Muscle of leg (tissue), 11 donors: Measurements from ENCODE around the gene PTPRN2. TPM values are rescaled to one million over a fixed set of nuclear protein-coding genes. Genes with fewer than 3 reads are reported as not detected.
"Not testable (repeated sequence)": the region's sequence is repeated elsewhere in the genome, so short reads cannot be mapped to it uniquely, and the experiment has no call there.

ENCODE experiments used
- DNase-seq: peaks from one replicate; pipeline ENCODE4 v3.0.0; 2013
- H3K27ac ChIP-seq: one replicate; pipeline ENCODE4 v1.5.1; 2013; ENCODE audit warnings: mild to moderate bottlenecking, low read length, control low read depth
- H3K27me3 ChIP-seq: one replicate; pipeline ENCODE4 v1.6.1; 2013; ENCODE audit warnings: low read length; ENCODE audit not compliant: control insufficient read depth, insufficient read depth
- H3K36me3 ChIP-seq: one replicate; pipeline ENCODE4 v1.6.1; 2013; ENCODE audit warnings: low read length; ENCODE audit not compliant: control insufficient read depth, insufficient read depth
- H3K4me1 ChIP-seq: one replicate; pipeline ENCODE4 v1.6.1; 2013; ENCODE audit warnings: low read length; ENCODE audit not compliant: control insufficient read depth, insufficient read depth
- H3K4me3 ChIP-seq: one replicate; pipeline ENCODE4 v1.5.1; 2013; ENCODE audit warnings: low read length, control low read depth
- H3K9me3 ChIP-seq: replicated peaks from 2 replicates; pipeline ENCODE4 v1.6.1; 2013; ENCODE audit warnings: low read depth, low read length; ENCODE audit not compliant: control insufficient read depth
- WGBS: methylation state at CpG from one replicate; pipeline ENCODE4 v1.1.5; 2013; ENCODE audit warnings: missing lambda C conversion rate; ENCODE audit not compliant: insufficient coverage; 5-methylcytosine and 5-hydroxymethylcytosine counted together
- polyA plus RNA-seq, 8 donors: library from polyadenylated mRNA; unstranded; fragments of 120-200 nt; gene quantifications; one replicate each; pipeline versions ENCODE4 v1.2.1 to v1.2.3, GENCODE V29; 2013; ENCODE audit warnings: inconsistent platforms in 1 of 8, low replicate concordance in 1 of 8; ENCODE audit not compliant: insufficient read length in 8 of 8, insufficient read depth in 1 of 8
- total RNA-seq: library from RNA; stranded (reverse); fragments of 120-200 nt; gene quantifications from one replicate; pipeline ENCODE4 v1.2.4, GENCODE V29; 2013

Gene PTPRN2
- total and polyA plus RNA-seq, 9 donors: 1.4 to 2.9 (median 2.3) TPM

DNA sequence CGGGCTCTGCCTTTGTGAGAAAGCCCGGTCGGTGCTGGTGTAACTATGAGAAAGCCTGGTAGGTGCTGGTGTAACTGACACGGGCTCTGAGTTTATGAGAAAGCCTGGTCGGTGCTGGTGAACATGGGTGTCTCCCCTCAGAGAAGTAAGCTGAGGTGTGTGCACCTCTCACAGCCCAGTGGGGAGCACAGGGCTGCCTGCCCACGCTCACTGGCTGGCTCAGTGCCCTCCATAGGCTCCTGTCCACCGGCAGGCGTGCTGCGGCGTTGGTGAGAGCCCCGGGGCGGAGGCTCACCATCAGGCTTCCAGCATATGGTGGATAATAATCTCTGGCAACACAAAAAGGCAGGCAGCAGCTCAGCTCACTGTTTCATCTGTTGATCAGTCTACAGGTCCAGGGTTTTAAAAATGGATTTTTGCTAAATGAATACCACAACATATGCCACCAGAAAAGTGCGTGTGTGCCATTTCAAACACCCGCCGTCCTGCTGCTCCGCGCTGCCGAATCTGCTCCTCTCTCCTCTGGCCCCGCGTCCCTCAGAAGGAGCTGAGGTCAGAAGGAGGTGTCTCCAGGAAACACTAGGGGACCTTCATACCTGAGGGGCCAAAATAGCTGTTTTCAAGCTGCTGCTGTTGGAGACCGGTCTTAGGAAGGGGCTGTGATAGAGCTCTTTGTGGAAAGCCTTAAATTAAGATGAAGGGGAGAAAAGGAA lies 885.2 kb downstream of the PTPRN2 start:
- H3K27ac ChIP-seq: no peak overlapping the region
- no peaks in the 10 kb centered on the region for H3K4me1 ChIP-seq
- no peak overlapping the region for H3K4me3 ChIP-seq
- H3K9me3 ChIP-seq: no peaks in the 10 kb centered on the region
- no peak for DNase-seq
- H3K27me3 ChIP-seq: peaks cover 48% of the 10 kb centered on the region
- no peaks in the 10 kb centered on the region for H3K36me3 ChIP-seq
- 74% methylated on average over 11 of the region's 21 CpGs for WGBS

DNA sequence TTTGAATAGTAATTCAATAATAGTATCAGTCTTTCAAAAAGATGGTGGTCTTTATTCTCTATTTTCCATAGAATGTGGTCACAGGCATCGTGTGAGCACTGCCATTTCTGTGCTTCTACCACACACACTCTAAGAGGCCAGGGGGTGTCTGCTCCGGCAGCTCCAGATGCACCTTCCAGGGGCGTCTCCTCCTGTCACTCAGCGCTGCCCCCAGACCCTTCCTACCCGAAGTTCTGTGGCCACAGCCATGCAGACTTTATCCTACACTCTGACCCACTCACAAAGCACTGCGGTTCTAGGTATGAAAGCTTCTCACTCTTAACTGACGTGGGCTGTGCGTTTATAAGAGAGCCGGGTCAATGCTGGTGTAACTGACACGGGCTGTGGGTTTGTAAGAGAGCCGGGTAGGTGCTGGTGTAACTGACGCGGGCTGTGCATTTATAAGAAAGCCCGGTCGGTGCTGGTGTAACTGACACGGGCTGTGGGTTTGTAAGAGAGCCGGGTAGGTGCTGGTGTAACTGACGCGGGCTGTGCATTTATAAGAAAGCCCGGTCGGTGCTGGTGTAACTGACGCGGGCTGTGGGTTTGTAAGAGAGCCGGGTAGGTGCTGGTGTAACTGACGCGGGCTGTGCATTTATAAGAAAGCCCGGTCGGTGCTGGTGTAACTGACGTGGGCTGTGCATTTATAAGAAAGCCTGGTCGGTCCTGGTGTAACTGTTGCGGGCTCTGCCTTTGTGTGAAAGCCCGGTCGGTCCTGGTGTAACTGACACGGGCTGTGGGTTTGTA lies 886.0 kb downstream of the PTPRN2 start:
- H3K27me3 ChIP-seq: peaks cover 45% of the 10 kb centered on the region
- WGBS: 77% methylated on average over 27 of the region's 34 CpGs
- not testable (repeated sequence) for H3K36me3 ChIP-seq, H3K4me1 ChIP-seq, H3K4me3 ChIP-seq, DNase-seq, H3K27ac ChIP-seq, H3K9me3 ChIP-seq

DNA sequence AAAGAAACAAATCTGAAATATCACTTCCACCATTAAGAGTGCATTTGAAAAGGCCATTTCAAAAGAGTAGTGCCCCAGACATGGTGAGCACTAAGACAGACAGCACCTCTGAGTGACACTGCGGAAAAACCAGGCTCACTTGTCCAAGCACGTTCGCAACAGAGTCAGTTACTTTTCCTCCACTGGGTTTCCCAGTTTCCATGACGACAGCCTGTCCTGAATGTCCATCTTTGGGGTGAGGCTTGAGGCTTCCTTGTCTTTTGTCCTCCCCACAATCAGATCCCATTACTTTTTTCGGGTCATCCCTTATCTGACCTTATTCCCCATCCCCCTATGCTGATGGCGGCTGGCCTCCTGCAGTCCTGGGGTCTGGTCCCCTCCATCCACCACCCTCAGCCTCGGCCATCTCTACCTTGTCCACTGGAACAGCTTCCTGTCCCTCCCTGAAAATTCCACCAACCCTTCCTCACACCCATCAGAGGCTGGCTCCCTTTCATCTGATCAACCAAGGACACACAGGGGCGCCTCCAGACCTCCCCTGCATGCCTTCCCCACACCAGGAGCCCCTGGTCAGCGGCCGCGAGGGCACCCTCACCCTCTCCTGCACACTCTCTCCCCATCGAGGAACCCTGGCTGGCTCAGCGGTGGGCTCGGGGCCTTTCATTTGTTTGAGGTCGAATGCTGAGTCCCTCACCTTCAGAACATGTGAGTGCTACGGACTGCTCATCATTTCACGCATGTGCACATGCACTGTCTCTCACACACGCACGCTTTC lies 887.2 kb downstream of the PTPRN2 start:
- Histone ChIP-seq H3K9me3 (peaks cover 2% of the 10 kb centered on the region), H3K27ac (no peak overlapping the region), H3K4me1 (no peaks in the 10 kb centered on the region), H3K27me3 (peaks cover 39% of the 10 kb centered on the region), H3K4me3 (no peak overlapping the region), H3K36me3 (no peaks in the 10 kb centered on the region)
- 73% methylated on average over 15 of the region's 19 CpGs for WGBS
- no peak for DNase-seq

DNA sequence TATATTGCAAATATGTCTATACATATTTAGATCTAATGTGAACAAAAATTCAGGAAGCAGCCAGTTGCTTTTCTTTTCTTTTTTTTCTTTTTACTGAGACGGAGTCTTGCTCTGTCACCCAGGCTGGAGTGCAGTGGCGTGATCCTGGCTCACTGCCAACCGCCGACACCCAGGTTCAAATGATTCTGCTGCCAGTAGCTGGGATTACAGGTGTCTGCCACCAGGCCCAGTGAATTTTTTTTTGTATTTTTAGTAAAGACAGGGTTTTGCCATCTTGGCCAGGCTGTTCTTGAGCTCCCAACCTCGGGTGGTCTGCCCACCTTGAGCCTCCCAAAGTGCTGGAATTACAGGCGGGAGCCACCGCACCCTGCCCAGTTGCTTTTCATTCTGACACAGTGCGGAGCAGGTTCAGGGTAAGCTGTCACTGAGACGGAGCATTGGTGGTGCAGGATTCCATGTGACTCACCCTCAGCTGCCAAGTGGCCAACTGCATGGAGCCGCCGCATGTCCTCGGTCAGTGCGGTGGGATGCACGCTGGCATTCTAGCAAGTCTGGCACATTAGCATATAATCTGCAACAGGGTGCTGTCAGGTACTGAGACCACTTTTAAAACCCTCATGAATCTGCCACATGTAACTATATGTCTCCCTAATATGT lies 888.1 kb downstream of the PTPRN2 start:
- DNase-seq: no peak
- Histone ChIP-seq H3K27me3 (peaks cover 39% of the 10 kb centered on the region), H3K36me3 (no peaks in the 10 kb centered on the region), H3K4me1 (no peaks in the 10 kb centered on the region), H3K4me3 (no peak overlapping the region), H3K9me3 (peaks cover 2% of the 10 kb centered on the region), H3K27ac (no peak overlapping the region)
- 74% methylated on average over 14 of the region's 14 CpGs for WGBS

DNA sequence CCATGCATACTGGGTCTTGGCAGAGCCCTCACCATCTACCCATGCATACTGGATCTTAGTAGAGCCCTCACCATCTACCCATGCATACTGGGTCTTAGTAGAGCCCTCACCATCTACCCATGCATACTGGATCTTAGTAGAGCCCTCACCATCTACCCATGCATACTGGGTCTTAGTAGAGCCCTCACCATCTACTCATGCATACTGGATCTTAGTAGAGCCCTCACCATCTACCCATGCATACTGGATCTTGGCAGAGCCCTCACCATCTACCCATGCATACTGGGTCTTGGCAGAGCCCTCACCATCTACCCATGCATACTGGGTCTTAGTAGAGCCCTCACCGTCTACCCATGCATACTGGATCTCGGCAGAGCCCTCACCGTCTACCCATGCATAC lies 890.3 kb downstream of the PTPRN2 start:
- not testable (repeated sequence) for H3K4me3 ChIP-seq, H3K9me3 ChIP-seq, H3K4me1 ChIP-seq, DNase-seq, H3K36me3 ChIP-seq, H3K27ac ChIP-seq
- WGBS: 100% methylated on average over 1 of the region's 3 CpGs
- peaks cover 46% of the 10 kb centered on the region for H3K27me3 ChIP-seq

DNA sequence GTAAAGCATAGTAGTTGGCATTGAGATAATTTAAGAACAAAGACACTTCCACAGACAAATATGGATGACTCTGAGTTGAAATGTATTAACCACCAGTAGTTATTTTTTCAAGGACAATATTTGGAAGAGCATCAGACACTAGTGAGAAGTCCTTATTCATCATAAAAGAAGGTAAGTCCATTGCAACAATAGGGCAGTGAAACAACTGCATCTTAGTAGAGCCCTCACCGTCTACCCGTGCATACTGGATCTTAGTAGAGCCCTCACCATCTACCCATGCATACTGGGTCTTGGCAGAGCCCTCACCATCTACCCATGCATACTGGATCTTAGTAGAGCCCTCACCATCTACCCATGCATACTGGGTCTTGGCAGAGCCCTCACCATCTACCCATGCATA lies 892.0 kb downstream of the PTPRN2 start:
- not testable (repeated sequence) for H3K9me3 ChIP-seq, DNase-seq, H3K4me3 ChIP-seq, H3K27ac ChIP-seq, H3K36me3 ChIP-seq
- Histone ChIP-seq H3K4me1 (peaks cover 12% of the 10 kb centered on the region), H3K27me3 (peaks cover 46% of the 10 kb centered on the region)
- WGBS: 100% methylated on average over 2 of the region's 2 CpGs

DNA sequence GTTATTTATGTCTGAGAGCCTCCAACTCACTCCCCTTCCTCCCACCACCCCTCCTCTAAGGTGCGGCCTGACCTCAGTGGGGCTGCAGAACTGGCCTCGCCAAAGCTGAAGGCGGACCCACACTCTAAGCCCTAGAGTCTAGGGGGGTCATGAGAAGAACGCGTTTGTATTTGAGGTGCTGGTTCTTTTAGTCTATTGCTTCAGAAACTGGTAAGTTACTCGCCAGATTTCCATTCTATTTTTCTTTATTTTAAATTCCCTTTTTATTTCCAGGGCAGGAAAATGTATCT lies 893.3 kb downstream of the PTPRN2 start:
- peaks cover 48% of the 10 kb centered on the region for H3K27me3 ChIP-seq
- no CpG with 5 or more reads among the region's 6 CpGs for WGBS

DNA sequence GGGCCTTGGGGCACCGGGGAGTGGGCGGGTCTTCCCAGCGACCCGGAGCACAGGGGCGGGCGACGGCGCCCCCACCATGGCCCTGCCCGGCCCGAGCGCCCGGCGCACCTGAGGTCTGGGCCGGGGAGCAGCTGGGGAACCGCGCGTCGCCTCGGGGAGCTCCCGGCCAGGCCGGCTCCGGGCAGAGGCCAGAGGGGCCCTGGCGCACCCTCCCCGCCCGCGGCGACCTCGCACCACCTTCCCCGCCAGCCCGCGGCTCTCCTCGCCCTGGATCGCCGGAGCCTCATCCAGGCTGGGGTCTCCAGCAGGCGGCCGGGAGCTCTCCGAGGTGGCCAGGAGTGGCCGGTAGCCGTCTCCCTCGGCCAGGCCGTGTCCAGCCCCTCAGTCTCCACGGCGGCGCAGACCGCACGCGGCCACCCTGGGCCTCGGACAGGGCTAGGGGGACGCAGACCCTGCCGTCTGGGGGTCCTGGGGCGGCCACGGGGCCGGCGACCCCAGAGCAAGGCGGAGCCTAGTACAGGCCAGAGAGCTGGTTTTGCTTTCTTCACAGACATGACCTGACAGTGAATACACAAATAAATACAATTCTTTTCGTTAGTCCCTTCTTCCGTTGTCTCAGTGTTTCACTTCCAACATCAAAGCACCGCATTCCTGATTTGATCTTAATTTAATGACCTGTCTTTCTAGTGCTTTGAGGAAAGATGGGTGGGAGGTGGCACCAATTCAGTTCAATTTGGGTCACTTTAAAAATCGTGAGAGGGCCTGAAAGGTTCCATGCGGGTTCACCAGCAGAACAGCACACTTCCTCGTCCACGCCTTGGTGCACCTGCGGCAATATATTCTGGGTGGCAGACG lies 893.9 kb downstream of the PTPRN2 start:
- under 1% methylated on average over 55 of the region's 64 CpGs for WGBS
- DNase-seq: no peak
- H3K27ac ChIP-seq: no peak overlapping the region
- H3K9me3 ChIP-seq: peaks cover 2% of the 10 kb centered on the region
- peaks cover 53% of the 10 kb centered on the region for H3K27me3 ChIP-seq
- H3K36me3 ChIP-seq: no peaks in the 10 kb centered on the region
- no peak overlapping the region for H3K4me3 ChIP-seq
- H3K4me1 ChIP-seq: peaks cover 26% of the 10 kb centered on the region

More for the DNA sequence above, 893.3 kb downstream of the PTPRN2 start:
- Histone ChIP-seq H3K9me3 (peaks cover 2% of the 10 kb centered on the region), H3K36me3 (no peaks in the 10 kb centered on the region), H3K4me3 (no peak overlapping the region), H3K27ac (no peak overlapping the region), H3K4me1 (peaks cover 22% of the 10 kb centered on the region)
- DNase-seq: no peak

DNA sequence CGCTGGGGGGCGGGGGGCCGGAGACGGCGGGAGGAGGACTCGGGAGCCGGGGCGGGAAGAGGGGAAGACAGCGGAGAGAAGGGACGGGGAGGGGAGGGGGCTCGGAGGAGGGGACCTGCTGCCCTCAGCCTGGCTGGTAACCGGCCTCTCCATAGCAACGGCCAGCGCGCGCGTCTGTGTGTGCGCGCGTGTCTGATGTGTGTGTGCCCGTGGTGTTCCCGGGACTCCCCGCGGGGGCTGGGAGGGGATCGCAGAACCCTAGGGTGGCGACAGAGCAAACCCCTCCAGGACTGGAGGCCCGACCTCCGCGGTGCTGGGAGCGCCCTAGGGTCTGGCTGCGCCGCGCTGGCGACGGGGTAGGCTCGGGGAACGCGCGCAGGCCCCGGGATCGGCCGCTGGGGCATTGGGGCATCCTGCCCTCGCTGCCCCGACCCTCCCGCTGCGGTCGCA lies 894.5 kb downstream of the PTPRN2 start:
- peaks cover 60% of the 10 kb centered on the region for H3K27me3 ChIP-seq
- no peak overlapping the region for H3K27ac ChIP-seq
- H3K4me3 ChIP-seq: no peak overlapping the region
- no peak for DNase-seq
- H3K4me1 ChIP-seq: peaks cover 29% of the 10 kb centered on the region
- H3K9me3 ChIP-seq: peaks cover 2% of the 10 kb centered on the region
- WGBS: 1% methylated on average over 40 of the region's 47 CpGs
- H3K36me3 ChIP-seq: no peaks in the 10 kb centered on the region
